Osteocyte (in vitro differentiated cells): ENCODE measurements around the gene IKZF1. TPM values are rescaled to one million over a fixed set of nuclear protein-coding genes. Genes with fewer than 3 reads are reported as not detected.

Source experiments
- DNase-seq: peaks from one replicate; pipeline ENCODE4 v3.0.0; 2021; ENCODE audit warnings: mixed read lengths; ENCODE audit not compliant: unreplicated experiment; ENCODE audit errors: extremely low spot score
- H3K27ac Mint-ChIP-seq: one replicate; pipeline ENCODE4 v1.8.0; 2021; ENCODE audit warnings: mild to moderate bottlenecking, mixed read lengths; ENCODE audit not compliant: unreplicated experiment
- H3K27me3 Mint-ChIP-seq: one replicate; pipeline ENCODE4 v1.8.0; 2021; ENCODE audit warnings: mixed read lengths; ENCODE audit not compliant: unreplicated experiment
- H3K36me3 Mint-ChIP-seq: one replicate; pipeline ENCODE4 v1.8.0; 2021; ENCODE audit warnings: mixed read lengths; ENCODE audit not compliant: unreplicated experiment
- H3K4me1 Mint-ChIP-seq: one replicate; pipeline ENCODE4 v1.8.0; 2021; ENCODE audit warnings: mixed read lengths; ENCODE audit not compliant: unreplicated experiment
- H3K4me3 Mint-ChIP-seq: one replicate; pipeline ENCODE4 v1.8.0; 2021; ENCODE audit warnings: mild to moderate bottlenecking, moderate library complexity, mixed read lengths; ENCODE audit not compliant: unreplicated experiment
- H3K9me3 Mint-ChIP-seq: one replicate; pipeline ENCODE4 v1.8.0; 2021; ENCODE audit warnings: mixed read lengths; ENCODE audit not compliant: unreplicated experiment
- total RNA-seq: library from RNA; stranded (reverse); gene quantifications from 2 replicates; pipeline ENCODE4 v1.2.1, GENCODE V29; 2021
- TF ChIP-seq, protein P1 (sequence below): fragments of 200-600 bp; sonication (generic); IDR thresholded peaks from 2 replicates; pipeline ENCODE4 v1.5.0; 2021; ENCODE audit warnings: antibody characterized with exemption, mild to moderate bottlenecking, moderate library complexity

Gene IKZF1
- total RNA-seq, 1 donor from 2014 or later, result not detected

GRCh38 chr7:50292165-50292757, 12.3 kb upstream of the IKZF1 start:
- Mint-ChIP-seq H3K27me3 (peaks cover 18% of the 10 kb centered on the region), H3K36me3 (no peaks in the 10 kb centered on the region), H3K4me3 (no peak overlapping the region), H3K9me3 (no peaks in the 10 kb centered on the region), H3K27ac (no peak overlapping the region), H3K4me1 (no peaks in the 10 kb centered on the region)
- no peak for DNase-seq
- TF ChIP-seq, protein P1, sequence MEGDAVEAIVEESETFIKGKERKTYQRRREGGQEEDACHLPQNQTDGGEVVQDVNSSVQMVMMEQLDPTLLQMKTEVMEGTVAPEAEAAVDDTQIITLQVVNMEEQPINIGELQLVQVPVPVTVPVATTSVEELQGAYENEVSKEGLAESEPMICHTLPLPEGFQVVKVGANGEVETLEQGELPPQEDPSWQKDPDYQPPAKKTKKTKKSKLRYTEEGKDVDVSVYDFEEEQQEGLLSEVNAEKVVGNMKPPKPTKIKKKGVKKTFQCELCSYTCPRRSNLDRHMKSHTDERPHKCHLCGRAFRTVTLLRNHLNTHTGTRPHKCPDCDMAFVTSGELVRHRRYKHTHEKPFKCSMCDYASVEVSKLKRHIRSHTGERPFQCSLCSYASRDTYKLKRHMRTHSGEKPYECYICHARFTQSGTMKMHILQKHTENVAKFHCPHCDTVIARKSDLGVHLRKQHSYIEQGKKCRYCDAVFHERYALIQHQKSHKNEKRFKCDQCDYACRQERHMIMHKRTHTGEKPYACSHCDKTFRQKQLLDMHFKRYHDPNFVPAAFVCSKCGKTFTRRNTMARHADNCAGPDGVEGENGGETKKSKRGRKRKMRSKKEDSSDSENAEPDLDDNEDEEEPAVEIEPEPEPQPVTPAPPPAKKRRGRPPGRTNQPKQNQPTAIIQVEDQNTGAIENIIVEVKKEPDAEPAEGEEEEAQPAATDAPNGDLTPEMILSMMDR, result no peak

DNA sequence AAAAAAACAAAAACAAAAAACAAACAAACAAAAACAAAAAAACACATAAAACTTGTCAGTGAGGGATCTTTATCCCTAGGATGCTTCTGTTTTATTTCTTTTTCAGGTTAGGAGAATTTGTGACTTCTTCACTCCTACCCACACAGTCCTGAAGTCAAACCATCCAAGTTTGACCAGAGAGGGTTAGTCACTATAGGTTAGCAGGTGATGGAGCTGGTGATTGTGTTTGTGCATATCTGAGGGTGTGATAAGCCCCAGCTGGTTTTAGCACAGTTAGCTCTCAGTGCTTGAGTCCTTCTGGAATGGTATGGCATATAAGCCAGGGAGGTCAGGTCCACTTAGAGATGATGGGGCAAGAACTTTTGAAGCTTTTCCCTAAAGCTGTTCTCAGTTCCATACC, 11.8 kb upstream of the IKZF1 start:
- no peaks in the 10 kb centered on the region for H3K36me3 Mint-ChIP-seq
- DNase-seq, result no peak
- H3K4me3 Mint-ChIP-seq, result no peak overlapping the region
- no peaks in the 10 kb centered on the region for H3K4me1 Mint-ChIP-seq
- H3K9me3 Mint-ChIP-seq, result no peaks in the 10 kb centered on the region
- peaks cover 20% of the 10 kb centered on the region for H3K27me3 Mint-ChIP-seq
- TF ChIP-seq, protein P1, result no peak
- no peak overlapping the region for H3K27ac Mint-ChIP-seq

DNA sequence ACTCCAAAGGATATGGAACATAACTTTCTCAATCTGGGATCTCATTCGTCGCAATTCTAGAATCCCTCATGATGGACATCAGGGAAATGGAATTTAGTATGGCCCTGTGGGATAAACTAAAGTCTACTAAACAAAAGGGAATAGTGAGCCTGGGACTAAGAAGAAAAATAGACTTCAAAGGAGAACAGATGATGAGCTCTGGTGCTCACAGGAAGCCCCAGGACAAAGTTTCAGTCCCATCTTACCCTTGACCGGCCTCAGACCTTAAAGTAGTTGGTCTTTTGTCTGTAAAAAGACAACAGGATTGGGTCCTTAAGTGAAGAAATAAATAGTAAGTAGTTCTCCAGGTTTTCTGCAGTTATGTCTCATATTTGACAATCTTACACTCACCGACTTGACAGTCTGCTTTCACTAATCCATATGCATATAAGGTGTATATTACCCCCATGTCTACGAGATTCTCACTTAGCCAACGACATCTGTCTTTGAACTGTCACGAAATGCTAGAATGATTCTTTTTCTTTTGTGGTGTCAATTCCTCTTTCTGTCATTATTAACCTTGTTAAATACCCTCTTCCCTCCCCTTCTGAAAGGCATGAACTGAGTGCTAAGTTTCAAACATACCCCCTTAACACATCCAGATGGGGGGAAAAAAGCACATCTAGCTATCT, 10.9 kb upstream of the IKZF1 start:
- no peak for DNase-seq
- H3K27ac Mint-ChIP-seq, result no peak overlapping the region
- TF ChIP-seq, protein P1, result no peak
- no peaks in the 10 kb centered on the region for H3K9me3 Mint-ChIP-seq
- H3K4me1 Mint-ChIP-seq, result no peaks in the 10 kb centered on the region
- H3K27me3 Mint-ChIP-seq, result peaks cover 22% of the 10 kb centered on the region
- H3K4me3 Mint-ChIP-seq, result no peak overlapping the region
- H3K36me3 Mint-ChIP-seq, result no peaks in the 10 kb centered on the region

DNA sequence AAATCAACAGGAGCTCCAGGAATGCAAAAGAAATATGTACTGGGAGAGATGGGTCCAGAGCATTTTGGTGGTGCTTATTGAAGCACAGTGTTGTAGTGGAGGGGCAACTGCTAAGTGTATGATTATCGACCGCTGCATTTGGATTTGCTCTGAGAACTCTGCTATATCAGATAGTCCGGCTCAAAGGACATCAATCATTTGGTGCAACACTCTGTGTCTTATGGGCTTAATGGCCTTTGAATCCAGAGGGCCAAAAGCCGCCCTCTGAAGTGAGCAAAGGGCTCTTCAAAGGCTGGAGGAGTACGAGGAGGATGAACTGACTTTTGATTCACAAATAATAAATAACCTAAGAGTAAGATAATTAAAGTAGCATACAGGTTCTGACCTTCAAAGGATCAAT, 9.4 kb upstream of the IKZF1 start:
- Mint-ChIP-seq H3K4me3 (no peak overlapping the region), H3K9me3 (no peaks in the 10 kb centered on the region), H3K27me3 (peaks cover 31% of the 10 kb centered on the region), H3K27ac (no peak overlapping the region), H3K4me1 (no peaks in the 10 kb centered on the region), H3K36me3 (no peaks in the 10 kb centered on the region)
- TF ChIP-seq, protein P1, result no peak
- no peak for DNase-seq

- Mint-ChIP-seq H3K36me3 (no peaks in the 10 kb centered on the region), H3K27me3 (peaks cover 42% of the 10 kb centered on the region)
- no peak for DNase-seq
Observed at GRCh38 chr7:50296799-50297198, 7.7 kb upstream of the IKZF1 start.

More at GRCh38 chr7:50296799-50297198, 7.7 kb upstream of the IKZF1 start:
- Mint-ChIP-seq H3K9me3 (no peaks in the 10 kb centered on the region), H3K27ac (no peak overlapping the region), H3K4me1 (no peaks in the 10 kb centered on the region), H3K4me3 (no peak overlapping the region)
- TF ChIP-seq, protein P1, result no peak
